Astrocyte (in vitro differentiated cells and primary cell): Measurements from ENCODE around the gene KCNJ11. TPM values are rescaled to one million over a fixed set of nuclear protein-coding genes. Genes with fewer than 3 reads are reported as not detected.

ENCODE experiments used
- DNase-seq: peaks from one replicate; pipeline ENCODE4 v3.0.0-alpha.2; 2010; ENCODE audit warnings: low read depth
- FAIRE-seq: peaks from 2 replicates; lab custom pipeline; 2011; peaks lifted over from hg19 to GRCh38; lab: Jason Lieb, UNC
- H2AFZ ChIP-seq: 2 replicates; pipeline ENCODE4 v1.6.0; 2012; ENCODE audit warnings: low read depth, low read length, inconsistent platforms
- H3K27ac ChIP-seq: 2 replicates; pipeline ENCODE4 v1.5.1; 2011; ENCODE audit warnings: low read depth, low read length, inconsistent platforms
- H3K27me3 ChIP-seq: 2 replicates; pipeline ENCODE4 v1.6.0; 2011; ENCODE audit warnings: low read length, inconsistent platforms; ENCODE audit not compliant: insufficient read depth
- H3K36me3 ChIP-seq: 2 replicates; pipeline ENCODE4 v1.5.1; 2011; ENCODE audit warnings: low read length, inconsistent platforms; ENCODE audit not compliant: insufficient read depth
- H3K4me1 ChIP-seq: 2 replicates; pipeline ENCODE4 v1.5.1; 2011; ENCODE audit warnings: low read length, inconsistent platforms; ENCODE audit not compliant: insufficient read depth
- H3K4me2 ChIP-seq: 2 replicates; pipeline ENCODE4 v1.6.0; 2012; ENCODE audit warnings: low read length, inconsistent platforms
- H3K4me3 ChIP-seq: 2 replicates; pipeline ENCODE4 v1.5.1; 2011; ENCODE audit warnings: low read depth, mild to moderate bottlenecking, low read length, inconsistent platforms; ENCODE audit not compliant: insufficient read depth
- H3K79me2 ChIP-seq: 2 replicates; pipeline ENCODE4 v1.6.0; 2012; ENCODE audit warnings: mild to moderate bottlenecking, low read length, inconsistent platforms; ENCODE audit not compliant: insufficient read depth
- H3K9ac ChIP-seq: 2 replicates; pipeline ENCODE4 v1.6.0; 2012; ENCODE audit warnings: mild to moderate bottlenecking, low read length, inconsistent platforms
- H3K9me3 ChIP-seq: 2 replicates; pipeline ENCODE4 v1.5.1; 2012; ENCODE audit warnings: low read depth, mild to moderate bottlenecking, low read length, inconsistent platforms; ENCODE audit not compliant: insufficient read depth
- H4K20me1 ChIP-seq: 2 replicates; pipeline ENCODE4 v1.6.0; 2012; ENCODE audit warnings: low read length, inconsistent platforms; ENCODE audit not compliant: insufficient read depth
- H3K27ac Mint-ChIP-seq: one replicate; pipeline ENCODE4 v1.8.0; 2021; ENCODE audit warnings: mild to moderate bottlenecking, mixed read lengths; ENCODE audit not compliant: unreplicated experiment
- H3K27me3 Mint-ChIP-seq: one replicate; pipeline ENCODE4 v1.8.0; 2021; ENCODE audit warnings: low read depth, mixed read lengths; ENCODE audit not compliant: unreplicated experiment
- H3K36me3 Mint-ChIP-seq: one replicate; pipeline ENCODE4 v1.8.0; 2021; ENCODE audit warnings: low read depth, mixed read lengths; ENCODE audit not compliant: unreplicated experiment
- H3K4me1 Mint-ChIP-seq: one replicate; pipeline ENCODE4 v1.8.0; 2021; ENCODE audit warnings: low read depth, mixed read lengths; ENCODE audit not compliant: unreplicated experiment
- H3K4me3 Mint-ChIP-seq: one replicate; pipeline ENCODE4 v1.8.0; 2021; ENCODE audit warnings: mild to moderate bottlenecking, moderate library complexity, mixed read lengths; ENCODE audit not compliant: unreplicated experiment
- H3K9me3 Mint-ChIP-seq: one replicate; pipeline ENCODE4 v1.8.0; 2021; ENCODE audit warnings: mild to moderate bottlenecking, mixed read lengths; ENCODE audit not compliant: unreplicated experiment
- CTCF ChIP-seq: IDR thresholded peaks from 2 replicates; pipeline ENCODE4 v1.5.1; 2011; ENCODE audit warnings: low read depth, mild to moderate bottlenecking, inconsistent platforms, low read length, moderate library complexity; ENCODE audit not compliant: insufficient read depth
- EZH2 ChIP-seq: IDR thresholded peaks from 2 replicates; pipeline ENCODE4 v1.6.1; 2012; ENCODE audit warnings: mild to moderate bottlenecking, low read length, inconsistent platforms; ENCODE audit not compliant: insufficient read depth
- total RNA-seq: library from RNA; stranded (reverse); gene quantifications from 2 replicates; pipeline ENCODE4 v1.2.1, GENCODE V29; 2021

KCNJ11 gene
- total RNA-seq, 1 donor from 2014 or later = 0.43 TPM

GRCh38 chr11:17397311-17398002 is 9.0 kb upstream of the KCNJ11 start:
- Histone ChIP-seq H3K4me2 (no peak overlapping the region), H3K36me3 (no peaks in the 10 kb centered on the region), H3K4me3 (no peak overlapping the region), H3K4me1 (no peaks in the 10 kb centered on the region), H2AFZ (no peak overlapping the region), H3K27me3 (peaks cover 2% of the 10 kb centered on the region), H3K9ac (no peak overlapping the region), H3K79me2 (no peaks in the 10 kb centered on the region), H3K9me3 (no peaks in the 10 kb centered on the region), H4K20me1 (no peaks in the 10 kb centered on the region), H3K27ac (no peak overlapping the region)
- Mint-ChIP-seq H3K9me3 (no peaks in the 10 kb centered on the region), H3K36me3 (no peaks in the 10 kb centered on the region), H3K27me3 (peaks cover 56% of the 10 kb centered on the region), H3K27ac (no peak overlapping the region), H3K4me1 (no peaks in the 10 kb centered on the region), H3K4me3 (no peak overlapping the region)
- FAIRE-seq (no peak), DNase-seq (no peak)
- no peak for TF ChIP-seq CTCF
- no peak for TF ChIP-seq EZH2

- DNase-seq = no peak
- Histone ChIP-seq H3K27me3 (peaks cover 2% of the 10 kb centered on the region), H3K36me3 (no peaks in the 10 kb centered on the region), H3K9me3 (no peaks in the 10 kb centered on the region), H3K27ac (no peak overlapping the region), H3K9ac (no peak overlapping the region), H3K79me2 (no peaks in the 10 kb centered on the region), H3K4me2 (no peak overlapping the region), H4K20me1 (no peaks in the 10 kb centered on the region), H3K4me3 (no peak overlapping the region), H3K4me1 (no peaks in the 10 kb centered on the region), H2AFZ (no peak overlapping the region)
- Mint-ChIP-seq H3K27me3 (peaks cover 63% of the 10 kb centered on the region), H3K4me1 (no peaks in the 10 kb centered on the region), H3K27ac (no peak overlapping the region), H3K4me3 (no peak overlapping the region), H3K36me3 (no peaks in the 10 kb centered on the region), H3K9me3 (no peaks in the 10 kb centered on the region)
- TF ChIP-seq EZH2 (no peak), CTCF (no peak)
- FAIRE-seq = no peak
These were observed 8.3 kb upstream of the KCNJ11 start for GRCh38 chr11:17396598-17397310.

GRCh38 chr11:17395978-17396377 is 7.5 kb upstream of the KCNJ11 start:
- H3K4me2 ChIP-seq = no peak overlapping the region
- no peak overlapping the region for H3K9ac ChIP-seq
- H3K27me3 ChIP-seq = peaks cover 2% of the 10 kb centered on the region
- H3K4me3 ChIP-seq = no peak overlapping the region
- H3K27ac ChIP-seq = no peak overlapping the region
- Mint-ChIP-seq H3K27ac (no peak overlapping the region), H3K9me3 (peaks cover 2% of the 10 kb centered on the region), H3K4me3 (no peak overlapping the region), H3K4me1 (no peaks in the 10 kb centered on the region), H3K36me3 (no peaks in the 10 kb centered on the region), H3K27me3 (peaks cover 65% of the 10 kb centered on the region)
- DNase-seq (no peak), FAIRE-seq (no peak)
- H3K9me3 ChIP-seq = no peaks in the 10 kb centered on the region
- H3K36me3 ChIP-seq = no peaks in the 10 kb centered on the region
- H3K79me2 ChIP-seq = no peaks in the 10 kb centered on the region
- H4K20me1 ChIP-seq = no peaks in the 10 kb centered on the region
- no peaks in the 10 kb centered on the region for H3K4me1 ChIP-seq
- TF ChIP-seq EZH2 (no peak), CTCF (no peak)
- H2AFZ ChIP-seq = no peak overlapping the region
